HFF-Myc (cell line): ENCODE data around the gene MED17.
A peak's percentile ranks its signal among the peaks of the same experiment; 100 is the strongest.

Source experiments
- DNase-seq: peaks from one replicate; pipeline ENCODE4 v3.0.0-alpha.2; 2011; ENCODE audit warnings: low read depth; ENCODE audit errors: extremely low read depth
- H3K4me3 ChIP-seq: replicated peaks from 2 replicates; pipeline ENCODE4 v1.5.1; 2011; ENCODE audit warnings: low read depth, mild to moderate bottlenecking, control low read depth, low read length
- TF ChIP-seq, protein P1 (sequence below): IDR thresholded peaks from 2 replicates; pipeline ENCODE4 v1.5.1; 2012; ENCODE audit warnings: mild to moderate bottlenecking, low read depth, low read length, control low read depth; ENCODE audit errors: missing control alignments

Gene MED17, protein sequence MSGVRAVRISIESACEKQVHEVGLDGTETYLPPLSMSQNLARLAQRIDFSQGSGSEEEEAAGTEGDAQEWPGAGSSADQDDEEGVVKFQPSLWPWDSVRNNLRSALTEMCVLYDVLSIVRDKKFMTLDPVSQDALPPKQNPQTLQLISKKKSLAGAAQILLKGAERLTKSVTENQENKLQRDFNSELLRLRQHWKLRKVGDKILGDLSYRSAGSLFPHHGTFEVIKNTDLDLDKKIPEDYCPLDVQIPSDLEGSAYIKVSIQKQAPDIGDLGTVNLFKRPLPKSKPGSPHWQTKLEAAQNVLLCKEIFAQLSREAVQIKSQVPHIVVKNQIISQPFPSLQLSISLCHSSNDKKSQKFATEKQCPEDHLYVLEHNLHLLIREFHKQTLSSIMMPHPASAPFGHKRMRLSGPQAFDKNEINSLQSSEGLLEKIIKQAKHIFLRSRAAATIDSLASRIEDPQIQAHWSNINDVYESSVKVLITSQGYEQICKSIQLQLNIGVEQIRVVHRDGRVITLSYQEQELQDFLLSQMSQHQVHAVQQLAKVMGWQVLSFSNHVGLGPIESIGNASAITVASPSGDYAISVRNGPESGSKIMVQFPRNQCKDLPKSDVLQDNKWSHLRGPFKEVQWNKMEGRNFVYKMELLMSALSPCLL

DNA sequence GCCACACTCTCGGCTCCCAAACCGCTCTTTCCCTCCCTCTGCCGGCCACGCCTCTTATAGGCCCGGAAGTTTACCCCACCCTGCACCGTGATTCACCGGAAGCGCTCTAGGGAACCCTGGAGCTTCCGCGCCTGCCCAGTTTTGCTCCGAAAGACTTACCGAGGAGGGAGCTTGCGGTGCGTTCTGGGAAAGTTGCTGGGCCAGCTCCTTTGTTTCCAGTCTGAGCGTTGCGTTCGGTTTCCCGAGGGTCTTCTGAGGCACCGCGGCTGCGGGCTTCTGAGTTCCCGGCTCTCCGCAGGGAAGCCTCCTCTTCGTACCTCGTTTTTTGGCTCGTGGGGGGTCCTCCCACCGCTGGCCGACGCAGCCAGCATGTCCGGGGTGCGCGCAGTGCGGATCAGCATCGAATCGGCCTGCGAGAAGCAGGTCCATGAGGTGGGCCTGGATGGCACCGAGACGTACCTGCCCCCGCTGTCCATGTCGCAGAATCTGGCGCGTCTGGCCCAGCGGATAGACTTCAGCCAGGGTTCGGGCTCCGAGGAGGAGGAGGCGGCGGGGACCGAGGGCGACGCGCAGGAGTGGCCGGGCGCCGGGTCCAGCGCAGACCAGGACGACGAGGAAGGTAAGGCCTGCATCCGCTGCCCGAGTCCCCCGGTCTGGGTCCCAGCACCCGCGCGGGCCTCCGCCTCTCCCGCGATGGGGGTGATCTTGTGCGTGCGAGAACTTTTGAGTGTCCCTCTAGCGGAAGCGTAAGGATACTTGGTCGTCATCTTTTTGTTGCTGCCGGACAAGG lies at the start of gene MED17:
MED17 (plus strand) TSS at position 138 of the 790 bp plus-strand sequence; CDS start at position 370, 232 bp downstream.
- H3K4me3 ChIP-seq = peak within 1 kb of the TSS; percentile 82
- TF ChIP-seq, protein P1, sequence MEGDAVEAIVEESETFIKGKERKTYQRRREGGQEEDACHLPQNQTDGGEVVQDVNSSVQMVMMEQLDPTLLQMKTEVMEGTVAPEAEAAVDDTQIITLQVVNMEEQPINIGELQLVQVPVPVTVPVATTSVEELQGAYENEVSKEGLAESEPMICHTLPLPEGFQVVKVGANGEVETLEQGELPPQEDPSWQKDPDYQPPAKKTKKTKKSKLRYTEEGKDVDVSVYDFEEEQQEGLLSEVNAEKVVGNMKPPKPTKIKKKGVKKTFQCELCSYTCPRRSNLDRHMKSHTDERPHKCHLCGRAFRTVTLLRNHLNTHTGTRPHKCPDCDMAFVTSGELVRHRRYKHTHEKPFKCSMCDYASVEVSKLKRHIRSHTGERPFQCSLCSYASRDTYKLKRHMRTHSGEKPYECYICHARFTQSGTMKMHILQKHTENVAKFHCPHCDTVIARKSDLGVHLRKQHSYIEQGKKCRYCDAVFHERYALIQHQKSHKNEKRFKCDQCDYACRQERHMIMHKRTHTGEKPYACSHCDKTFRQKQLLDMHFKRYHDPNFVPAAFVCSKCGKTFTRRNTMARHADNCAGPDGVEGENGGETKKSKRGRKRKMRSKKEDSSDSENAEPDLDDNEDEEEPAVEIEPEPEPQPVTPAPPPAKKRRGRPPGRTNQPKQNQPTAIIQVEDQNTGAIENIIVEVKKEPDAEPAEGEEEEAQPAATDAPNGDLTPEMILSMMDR = peak; percentile 32
- peak; percentile 82 for DNase-seq

DNA sequence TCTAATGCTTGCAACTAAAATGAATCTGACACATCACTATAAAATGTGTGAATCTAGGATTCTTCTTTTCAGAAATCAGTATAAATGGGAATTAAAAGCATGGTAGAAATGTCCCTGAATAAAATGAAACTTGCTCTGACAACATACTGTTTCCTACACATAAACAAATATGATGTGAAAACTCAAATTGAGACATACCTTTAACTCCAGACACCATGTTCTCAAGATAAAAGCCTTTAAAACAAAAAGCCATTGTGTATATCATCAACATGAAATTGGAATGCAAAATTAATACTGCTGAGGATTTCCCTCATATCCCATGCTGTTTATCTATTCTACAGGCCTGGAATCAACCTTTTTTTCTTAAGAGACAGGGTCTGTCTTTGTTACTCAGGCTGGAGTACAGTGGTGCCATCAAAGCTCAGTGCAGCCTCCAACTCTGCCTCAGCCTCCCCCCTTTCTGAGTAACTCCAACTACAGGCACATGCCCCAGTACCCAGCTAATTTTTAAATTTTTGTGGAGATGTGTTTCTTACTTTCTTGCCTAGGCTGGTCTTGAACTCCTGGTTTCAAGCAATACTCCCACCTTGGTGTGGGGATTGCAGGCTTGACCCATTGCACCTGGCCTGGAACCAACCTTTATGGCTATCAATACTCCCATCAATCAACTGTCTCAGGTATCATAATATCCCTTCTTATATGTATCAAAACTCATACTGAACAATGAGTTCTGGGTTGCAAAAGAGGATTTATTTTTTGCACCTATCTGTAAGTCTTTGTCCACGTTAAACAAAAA lies 49.5 kb upstream of the MED17 start:
- TF ChIP-seq, protein P1 = no peak
- no peak for DNase-seq
- peak overlapping the region; percentile 90 for H3K4me3 ChIP-seq

- TF ChIP-seq, protein P1 = no peak
- H3K4me3 ChIP-seq = peak overlapping the region; percentile 90
Observed at GRCh38 chr11:93735627-93736026, 48.5 kb upstream of the MED17 start.

GRCh38 chr11:93736129-93736528 lies 48.0 kb upstream of the MED17 start:
- TF ChIP-seq, protein P1 = no peak
- peak overlapping the region; percentile 90 for H3K4me3 ChIP-seq
- no peak for DNase-seq

More at GRCh38 chr11:93735627-93736026, 48.5 kb upstream of the MED17 start:
- DNase-seq = no peak

- TF ChIP-seq, protein P1 = no peak
- no peak for DNase-seq
- peak overlapping the region; percentile 90 for H3K4me3 ChIP-seq
Observed at GRCh38 chr11:93737904-93738612, 46.0 kb upstream of the MED17 start.
